ENCODE results near the gene RPLP2.

Gene RPLP2

DNA sequence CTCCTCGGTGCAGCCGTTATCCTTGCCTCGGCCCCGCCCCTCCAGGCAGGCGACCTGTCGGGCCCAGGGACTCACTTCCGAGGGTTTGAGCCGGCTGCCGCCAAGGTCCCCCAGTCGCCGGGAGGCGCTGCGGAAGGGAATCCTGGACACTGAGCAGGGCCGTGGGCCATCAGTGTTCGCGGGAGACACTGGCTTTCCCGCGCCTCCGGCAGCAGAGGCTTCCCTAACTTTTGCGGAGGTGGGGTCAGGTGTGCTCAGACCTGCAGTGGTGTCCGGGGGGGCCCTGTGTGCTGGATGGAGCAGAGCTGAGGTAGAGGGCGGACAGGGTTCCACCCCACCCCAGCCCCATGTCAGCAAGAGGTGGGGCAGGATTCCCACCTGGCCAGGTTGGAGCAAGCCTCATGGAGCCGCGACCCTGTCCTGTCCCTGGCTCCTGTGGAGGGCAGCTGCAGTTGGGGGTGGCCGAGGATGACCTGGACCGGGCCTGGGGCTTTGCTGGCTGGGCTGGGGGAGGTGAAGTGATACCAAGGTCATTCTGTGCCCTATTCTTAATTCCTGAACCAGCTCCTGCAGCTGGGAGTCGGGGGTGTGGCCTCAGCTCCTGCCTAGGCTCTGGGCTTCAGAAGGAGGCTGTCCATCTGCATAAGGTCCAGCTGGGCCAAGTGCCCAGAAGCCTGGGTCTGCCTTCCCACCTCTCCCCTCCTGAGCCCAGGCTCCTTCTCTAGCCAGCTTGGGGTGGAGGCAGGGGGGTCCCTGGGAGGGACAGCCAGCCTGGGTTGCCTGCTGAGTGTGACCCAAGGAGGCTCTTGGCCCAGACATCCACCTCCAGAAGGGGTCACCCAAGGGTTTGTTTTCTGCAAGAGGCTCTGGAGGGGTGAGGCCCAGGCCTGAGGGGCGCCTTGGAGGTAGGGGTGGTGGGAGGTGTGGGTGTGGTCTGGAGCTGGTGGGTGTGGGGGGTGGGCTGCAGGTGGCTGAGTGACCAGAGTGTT, 41.3 kb downstream of the RPLP2 start:
- DNase-seq (ENCODE audit: low spot score): no peak

GRCh38 chr11:852762-853161, 43.0 kb downstream of the RPLP2 start:
- no peak for DNase-seq (ENCODE audit: low spot score)

DNA sequence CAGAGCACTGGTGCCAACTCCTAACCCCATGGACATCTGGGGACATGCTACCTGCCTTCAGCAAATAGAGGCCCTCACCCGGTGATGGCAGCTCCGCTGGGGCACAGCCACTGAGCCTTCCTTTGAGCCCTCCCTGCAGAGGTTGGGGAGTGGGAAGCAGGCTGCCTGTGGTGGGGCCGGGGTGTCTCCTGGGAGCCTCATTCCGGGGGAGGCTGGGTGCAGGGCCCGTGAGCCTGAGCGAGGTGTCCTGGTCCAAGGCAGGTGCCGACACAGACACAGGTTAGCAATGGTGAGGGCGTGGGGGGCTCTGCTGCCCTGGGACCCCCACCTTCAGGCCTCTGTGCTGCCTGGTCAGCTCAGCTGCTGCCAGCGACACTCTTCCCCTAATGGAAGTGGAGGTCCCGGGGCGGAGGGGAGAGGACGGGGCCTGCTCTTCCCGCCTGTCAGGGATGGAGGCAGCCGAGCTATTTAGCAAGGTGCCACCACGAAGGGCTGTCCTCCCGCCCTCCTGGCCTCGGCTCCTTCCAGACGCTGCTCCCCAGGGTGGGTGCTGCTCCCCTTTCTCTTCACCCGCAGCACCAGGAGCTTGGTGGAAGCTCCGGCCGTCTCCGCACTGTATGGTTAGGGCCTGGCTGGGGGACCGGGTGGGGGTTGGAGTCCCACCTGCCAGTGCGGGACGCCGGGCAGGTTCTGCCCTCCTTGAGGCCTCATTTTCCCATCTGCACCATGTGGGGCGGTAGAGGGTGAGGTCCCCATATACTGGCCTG, 44.1 kb downstream of the RPLP2 start:
- no peak for DNase-seq (ENCODE audit: low spot score)

DNA sequence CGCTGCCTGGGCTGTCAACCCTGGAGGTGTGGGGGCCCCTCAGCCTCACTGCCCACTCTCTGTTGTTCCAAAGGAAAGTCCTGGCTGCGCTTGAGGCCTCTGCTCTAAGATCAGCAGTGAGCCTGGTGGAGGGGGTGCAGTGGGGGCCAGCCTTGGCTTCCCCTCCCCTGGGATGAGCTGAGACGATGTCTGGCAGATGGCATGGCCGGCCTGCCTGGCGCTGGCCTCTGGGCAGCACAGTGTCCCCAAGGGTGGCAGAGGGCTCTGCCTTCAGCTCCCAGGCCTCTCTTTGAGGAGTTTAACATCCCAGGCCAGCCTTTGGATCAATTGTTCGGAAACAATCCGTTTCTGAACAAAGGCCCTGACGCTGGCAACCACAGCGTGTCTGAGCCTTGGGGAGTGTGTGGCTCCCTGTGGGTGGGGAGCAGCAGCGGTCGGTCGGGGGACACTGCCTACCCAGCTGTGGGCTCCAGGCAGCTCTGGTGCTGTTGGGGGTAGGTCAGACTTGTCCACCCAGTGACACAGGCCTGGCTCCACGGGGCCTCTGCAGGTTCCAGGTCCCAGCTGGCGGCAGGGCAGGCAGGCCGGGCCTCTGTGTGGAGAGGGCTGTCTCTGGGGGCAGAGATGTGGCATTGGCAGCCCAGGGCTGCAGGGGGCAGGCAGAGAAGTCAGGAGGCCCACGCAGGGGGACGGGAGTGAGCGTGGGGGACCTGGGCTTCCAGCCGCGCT, 45.0 kb downstream of the RPLP2 start:
- DNase-seq (ENCODE audit: low spot score): no peak

- no peak for DNase-seq (ENCODE audit: low spot score)
Measured at GRCh38 chr11:855330-855674, 45.5 kb downstream of the RPLP2 start.

DNA sequence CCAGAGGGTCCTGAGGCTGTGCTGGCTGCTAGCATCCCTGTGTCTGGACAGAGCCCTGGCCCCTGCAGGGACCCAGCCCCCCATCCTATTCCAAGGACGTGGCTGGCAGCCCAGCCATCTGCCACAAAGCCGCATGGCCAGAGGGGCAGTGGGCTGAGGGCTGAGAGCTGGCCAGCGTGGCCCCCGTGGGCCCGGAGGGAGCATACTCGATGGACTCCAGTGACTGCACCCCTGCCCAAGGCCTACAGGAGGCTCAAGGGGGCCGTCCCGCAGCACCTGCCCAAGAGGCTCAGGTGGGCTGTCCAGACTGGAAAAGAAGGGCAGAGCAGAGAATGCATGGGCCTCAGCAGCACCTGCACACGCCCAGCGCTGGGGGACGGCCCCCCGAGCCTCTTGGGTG, 46.0 kb downstream of the RPLP2 start:
- DNase-seq (ENCODE audit: low spot score): no peak

- no peak for DNase-seq (ENCODE audit: low spot score)
Measured at GRCh38 chr11:856397-856796, 46.6 kb downstream of the RPLP2 start.

DNA sequence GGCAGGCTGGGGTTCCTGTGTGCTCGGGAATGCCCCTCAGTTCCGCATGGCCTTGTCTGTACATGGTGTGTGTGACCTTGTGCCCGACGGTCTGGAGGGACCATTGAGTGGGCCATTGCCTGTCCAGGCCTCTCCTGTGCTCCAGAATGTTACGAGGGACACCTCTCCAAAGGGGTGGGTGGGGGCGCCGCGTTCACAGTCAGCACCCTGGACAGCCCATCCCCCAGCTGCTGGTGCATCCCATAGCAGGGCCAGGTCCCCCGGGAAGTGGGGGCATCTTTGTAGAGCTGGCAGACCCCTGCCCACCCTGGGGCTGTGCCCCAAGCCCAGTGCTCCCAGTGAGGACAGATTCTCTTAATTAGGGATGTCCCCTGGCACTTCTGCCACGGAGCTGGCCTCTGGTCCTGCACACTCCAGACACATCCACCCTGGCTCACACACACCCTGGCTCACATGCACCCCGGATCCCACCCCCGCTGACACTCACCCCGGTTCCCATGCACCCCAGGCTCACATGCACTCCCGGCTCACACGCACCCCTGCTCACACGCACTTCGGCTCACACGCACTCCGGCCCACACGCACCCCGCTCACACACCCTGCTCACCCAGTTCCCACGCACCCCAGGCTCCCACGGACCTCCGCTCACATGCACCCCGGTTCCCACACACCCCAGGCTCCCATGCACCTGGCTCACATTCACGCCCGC, 48.4 kb downstream of the RPLP2 start:
- no peak for DNase-seq (ENCODE audit: low spot score)

DNA sequence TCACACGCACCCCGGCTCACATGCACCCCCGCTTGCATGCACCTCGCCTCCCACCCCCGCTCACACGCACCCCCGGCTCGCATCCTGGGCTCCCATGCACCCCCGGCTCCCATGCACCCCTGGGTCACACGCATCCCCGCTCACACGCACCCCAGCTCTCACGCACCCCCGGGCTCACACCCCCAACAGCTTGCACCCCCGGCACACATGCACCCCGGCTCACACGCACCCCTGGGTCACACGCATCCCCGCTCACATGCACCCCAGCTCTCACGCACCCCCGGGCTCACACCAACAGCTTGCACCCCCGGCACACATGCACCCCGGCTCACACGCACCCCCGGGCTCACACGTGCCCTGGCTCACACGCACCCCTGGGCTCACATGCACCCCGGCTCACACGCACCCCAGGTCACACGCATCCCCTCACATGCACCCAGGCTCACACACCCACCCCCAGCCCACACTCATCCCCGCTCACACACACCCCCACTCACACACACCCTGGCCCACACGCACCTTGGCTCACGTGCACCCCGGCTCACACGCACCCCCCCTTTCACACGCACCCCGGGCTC, 49.1 kb downstream of the RPLP2 start:
- DNase-seq (ENCODE audit: low spot score): no peak

GRCh38 chr11:859394-860131, 49.8 kb downstream of the RPLP2 start:
- no peak for DNase-seq (ENCODE audit: low spot score)

GRCh38 chr11:860234-861104, 50.7 kb downstream of the RPLP2 start:
- no peak for DNase-seq (ENCODE audit: low spot score)

DNA sequence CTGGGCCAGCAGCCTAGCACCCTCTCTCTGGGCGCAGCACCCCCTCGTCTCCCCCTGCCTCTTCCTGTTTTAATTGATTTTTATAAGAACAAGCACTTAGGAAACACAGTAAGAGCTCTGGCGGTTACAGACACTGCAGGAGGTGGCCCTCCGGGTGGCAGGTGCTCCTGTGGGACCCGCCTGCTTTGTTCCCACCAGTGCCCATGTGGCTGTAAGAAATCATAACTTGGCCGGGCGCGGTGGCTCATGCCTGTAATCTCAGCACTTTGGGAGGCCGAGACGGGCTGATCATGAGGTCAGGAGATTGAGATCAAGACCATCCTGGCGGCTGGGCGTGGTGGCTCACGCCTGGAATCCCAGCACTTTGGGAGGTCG, 51.3 kb downstream of the RPLP2 start:
- no peak for DNase-seq (ENCODE audit: low spot score)

DNA sequence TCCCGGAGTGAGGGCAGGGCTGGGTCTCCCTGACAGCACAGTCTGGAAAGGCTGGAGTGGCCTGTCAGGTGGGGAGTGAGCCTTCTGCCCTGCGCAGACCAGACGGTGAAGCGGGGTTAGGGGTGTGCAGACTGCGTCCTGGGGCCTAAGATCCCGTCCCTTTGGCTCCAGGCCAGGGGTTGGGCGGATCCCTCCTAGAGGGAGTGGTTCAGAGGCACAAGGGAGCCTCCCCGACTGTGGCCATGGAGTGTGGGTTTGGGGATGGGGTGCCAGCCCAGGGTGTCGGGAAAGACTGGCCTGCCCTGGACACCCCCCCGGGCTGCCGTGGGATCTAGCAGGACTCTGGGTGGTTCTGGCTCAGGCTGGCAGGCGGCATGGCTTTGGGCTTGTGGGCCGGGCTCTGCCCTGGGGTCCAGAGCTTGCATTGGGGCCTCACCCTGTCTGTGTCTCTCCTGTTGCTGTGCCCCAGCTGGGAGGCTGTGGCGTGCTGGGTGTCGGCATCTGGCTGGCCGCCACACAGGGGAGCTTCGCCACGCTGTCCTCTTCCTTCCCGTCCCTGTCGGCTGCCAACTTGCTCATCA, 52.4 kb downstream of the RPLP2 start:
- no peak for DNase-seq (ENCODE audit: low spot score)
